GM19372 (cell line): ENCODE measurements around the gene KLHL6.
A peak's percentile ranks its signal among the peaks of the same experiment; 100 is the strongest.

Source experiments
- ATAC-seq: cut with Tn5 transposase; IDR thresholded peaks from one replicate; pipeline ENCODE4 v1.9.1; 2021; ENCODE audit warnings: mild to moderate bottlenecking, low read depth, moderate library complexity; ENCODE audit not compliant: unreplicated experiment

Gene KLHL6, protein sequence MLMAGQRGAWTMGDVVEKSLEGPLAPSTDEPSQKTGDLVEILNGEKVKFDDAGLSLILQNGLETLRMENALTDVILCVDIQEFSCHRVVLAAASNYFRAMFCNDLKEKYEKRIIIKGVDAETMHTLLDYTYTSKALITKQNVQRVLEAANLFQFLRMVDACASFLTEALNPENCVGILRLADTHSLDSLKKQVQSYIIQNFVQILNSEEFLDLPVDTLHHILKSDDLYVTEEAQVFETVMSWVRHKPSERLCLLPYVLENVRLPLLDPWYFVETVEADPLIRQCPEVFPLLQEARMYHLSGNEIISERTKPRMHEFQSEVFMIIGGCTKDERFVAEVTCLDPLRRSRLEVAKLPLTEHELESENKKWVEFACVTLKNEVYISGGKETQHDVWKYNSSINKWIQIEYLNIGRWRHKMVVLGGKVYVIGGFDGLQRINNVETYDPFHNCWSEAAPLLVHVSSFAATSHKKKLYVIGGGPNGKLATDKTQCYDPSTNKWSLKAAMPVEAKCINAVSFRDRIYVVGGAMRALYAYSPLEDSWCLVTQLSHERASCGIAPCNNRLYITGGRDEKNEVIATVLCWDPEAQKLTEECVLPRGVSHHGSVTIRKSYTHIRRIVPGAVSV

DNA sequence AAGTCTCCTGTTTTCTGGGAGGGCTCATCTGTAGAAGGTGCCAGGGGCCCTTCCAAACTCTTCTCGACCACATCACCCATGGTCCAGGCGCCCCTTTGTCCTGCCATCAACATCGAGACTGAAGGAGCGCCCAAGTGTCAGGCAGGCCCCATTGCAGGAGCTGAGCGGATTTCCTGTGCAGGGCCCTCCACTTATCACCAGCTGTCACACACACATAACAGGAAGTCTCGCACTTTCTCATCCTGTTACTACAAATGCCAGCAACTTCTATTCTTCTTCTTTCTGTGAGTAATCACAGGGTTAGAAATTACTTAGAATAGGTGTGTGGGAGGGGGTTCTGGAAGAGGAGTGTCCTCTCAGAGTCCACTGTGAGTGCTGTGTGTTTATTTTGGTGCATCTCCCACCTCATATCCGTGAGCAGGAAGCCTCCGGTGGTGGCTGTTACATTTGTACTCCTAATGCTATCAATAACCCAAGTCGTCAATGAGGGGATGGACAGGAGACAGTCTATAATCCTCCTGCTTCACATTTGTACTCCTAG lies at the start of gene KLHL6:
Gene KLHL6, minus strand, starts transcription at position 166 of the 541 bp plus-strand sequence. Its CDS starts 53 bp downstream, at position 113.
- peak; percentile 97 for ATAC-seq

DNA sequence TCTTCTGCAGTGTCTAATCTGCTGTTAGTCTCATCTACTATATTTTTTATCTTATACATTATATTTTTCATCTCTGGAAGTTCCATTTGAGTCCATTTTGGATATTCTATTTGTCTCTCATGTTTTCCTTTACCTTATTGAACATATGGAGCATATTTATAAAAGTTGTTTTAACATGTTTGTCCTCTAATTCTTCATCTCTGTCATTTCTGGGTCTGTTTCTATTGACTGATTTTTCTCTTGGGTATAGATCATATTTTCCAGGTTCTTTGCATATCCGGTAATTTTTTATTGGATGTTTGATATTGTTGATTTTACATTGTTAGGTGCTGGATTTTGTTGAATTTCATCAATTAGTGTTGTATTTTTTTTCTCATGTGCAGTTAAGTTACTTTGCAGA lies 42.5 kb upstream of the KLHL6 start:
- no peak for ATAC-seq

DNA sequence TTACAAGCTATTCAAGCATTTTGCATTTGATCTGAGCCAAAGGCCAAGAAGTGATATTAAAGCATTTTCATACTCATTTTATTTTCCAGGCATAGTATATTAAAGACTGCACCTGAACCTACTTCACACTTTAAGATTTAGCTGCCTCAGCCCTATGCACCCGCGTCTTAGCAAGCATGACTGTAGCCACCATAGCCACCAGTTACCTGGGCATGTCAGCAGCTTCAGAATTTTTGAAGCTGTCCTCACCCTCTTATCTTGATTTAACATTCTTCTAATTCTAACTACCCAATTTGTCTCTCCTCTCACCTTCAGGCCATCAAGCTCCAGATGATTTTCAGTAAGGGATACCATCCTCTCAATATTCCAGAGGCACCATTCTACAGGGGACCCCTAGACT lies 39.1 kb upstream of the KLHL6 start:
- no peak for ATAC-seq

DNA sequence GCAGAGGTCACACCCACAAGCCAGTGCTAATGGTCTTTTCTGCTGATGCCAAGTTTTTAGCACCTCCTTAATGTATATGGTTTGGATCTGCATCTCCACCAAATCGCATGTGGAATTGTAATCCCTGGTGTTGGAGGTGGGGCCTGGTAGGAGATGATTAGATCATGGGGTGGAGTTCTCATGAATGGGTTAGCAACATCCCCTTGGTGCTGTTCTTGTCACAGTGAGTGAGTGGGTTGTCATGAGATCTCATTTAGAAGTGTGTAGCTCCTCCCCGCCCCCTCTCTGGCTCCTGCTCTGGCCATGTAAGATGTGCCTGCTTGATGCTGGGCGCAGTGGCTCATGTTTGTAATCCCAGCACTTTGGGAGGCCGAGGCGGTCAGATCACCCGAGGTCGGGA lies 37.3 kb upstream of the KLHL6 start:
- no peak for ATAC-seq

DNA sequence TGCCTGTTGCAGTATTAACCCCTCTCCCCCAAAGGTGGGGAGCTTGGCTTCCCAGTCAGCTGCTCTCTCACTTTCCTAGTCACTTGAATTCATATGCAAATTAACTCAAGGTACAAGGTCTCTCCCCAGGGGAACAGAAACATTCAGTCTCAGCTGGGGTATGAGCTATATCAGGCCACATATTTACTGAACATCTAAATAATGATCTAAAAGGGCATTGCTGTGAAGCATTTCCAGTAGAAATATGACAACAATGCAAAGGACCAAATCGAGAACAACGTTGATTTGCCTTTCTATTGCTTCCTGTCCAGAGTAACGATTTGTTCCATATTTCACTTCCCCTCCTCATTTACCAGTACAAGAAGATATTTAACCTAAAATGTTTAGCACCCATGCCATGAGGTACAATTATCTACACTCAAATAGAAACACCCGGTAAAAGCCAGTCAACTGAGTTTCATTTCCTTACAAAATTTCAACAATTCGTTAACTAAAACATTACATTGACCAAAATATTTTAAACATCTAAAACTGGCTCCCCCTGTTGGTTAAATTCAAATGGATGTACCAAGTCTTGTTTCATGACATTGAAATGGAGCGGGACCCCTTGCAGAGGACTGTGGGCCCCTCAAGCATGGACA lies 36.5 kb upstream of the KLHL6 start:
- ATAC-seq, result peak; percentile 86

DNA sequence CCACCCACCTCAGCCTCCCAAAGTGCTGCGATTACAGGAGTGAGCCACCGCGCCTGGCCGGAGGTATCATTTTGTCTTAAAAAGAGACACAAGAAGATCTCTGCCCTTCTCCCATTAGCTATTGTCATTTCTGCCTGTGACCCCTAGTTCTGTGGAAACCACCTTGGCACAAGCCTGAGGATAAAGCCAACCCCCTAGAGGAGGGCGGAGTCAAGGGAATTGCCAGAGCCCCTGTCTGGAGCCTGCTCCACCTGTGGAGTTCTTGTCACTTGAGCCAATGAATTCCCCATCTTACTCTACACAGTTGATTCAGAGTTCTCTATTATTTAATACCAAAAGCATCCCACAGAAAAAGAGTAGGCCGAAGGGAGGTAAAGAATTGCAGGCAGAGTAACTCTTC lies 34.9 kb upstream of the KLHL6 start:
- no peak for ATAC-seq

DNA sequence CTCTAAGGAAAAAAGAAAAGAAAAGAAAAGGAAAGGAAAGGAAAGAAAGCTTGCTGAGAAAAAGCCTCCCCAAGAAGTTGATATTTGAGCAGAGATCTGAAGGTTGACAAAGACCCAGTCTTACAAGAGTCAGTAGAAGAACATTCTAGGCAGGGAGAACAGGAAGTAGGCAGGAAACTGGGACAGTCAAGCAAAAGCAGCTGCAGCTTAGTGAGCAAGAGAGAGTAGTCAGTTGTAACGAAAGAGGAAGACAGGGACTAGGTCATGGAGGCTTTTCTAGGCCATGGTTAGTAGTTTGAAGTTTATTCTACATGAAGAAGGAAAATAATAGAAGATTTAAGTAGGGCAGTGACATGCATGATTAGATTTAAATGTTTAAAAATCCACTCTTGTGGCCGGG lies 31.8 kb upstream of the KLHL6 start:
- ATAC-seq, result no peak

DNA sequence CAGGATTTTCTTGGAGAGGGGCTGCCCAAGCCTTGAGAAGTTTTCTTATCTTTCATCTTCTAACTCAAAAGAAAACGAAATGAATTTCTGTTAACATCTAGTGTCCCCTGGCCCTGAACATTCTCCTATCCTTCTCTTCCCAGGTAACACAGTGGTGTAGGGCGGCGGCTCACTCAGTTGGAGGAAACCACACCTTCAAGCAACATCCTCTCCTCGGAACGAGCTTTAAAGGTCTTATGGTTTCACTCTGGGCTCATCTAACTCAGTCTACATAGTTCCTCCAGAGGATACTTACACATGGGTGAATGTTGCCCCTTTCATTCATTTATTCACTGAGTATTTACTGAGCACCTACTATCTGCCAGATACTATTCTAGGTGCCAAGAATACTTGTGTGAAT lies 31.0 kb upstream of the KLHL6 start:
- no peak for ATAC-seq

DNA sequence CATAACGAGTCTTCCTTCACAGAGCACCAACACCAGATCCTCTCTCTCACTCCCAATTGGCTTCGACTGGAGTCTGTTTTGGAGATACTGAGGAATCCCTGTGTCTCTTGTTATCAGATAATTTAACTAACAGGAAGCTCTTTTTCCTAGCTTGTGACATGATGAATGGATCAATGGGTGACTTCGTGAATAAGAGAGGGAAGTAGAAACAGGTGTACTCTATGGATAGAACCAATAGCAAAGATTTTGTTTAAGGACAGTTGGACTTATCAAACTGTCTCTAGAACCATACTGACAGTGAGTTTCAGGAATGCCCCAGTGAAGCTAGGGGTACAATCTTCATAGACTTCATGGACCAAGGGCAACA lies 29.4 kb upstream of the KLHL6 start:
- no peak for ATAC-seq

DNA sequence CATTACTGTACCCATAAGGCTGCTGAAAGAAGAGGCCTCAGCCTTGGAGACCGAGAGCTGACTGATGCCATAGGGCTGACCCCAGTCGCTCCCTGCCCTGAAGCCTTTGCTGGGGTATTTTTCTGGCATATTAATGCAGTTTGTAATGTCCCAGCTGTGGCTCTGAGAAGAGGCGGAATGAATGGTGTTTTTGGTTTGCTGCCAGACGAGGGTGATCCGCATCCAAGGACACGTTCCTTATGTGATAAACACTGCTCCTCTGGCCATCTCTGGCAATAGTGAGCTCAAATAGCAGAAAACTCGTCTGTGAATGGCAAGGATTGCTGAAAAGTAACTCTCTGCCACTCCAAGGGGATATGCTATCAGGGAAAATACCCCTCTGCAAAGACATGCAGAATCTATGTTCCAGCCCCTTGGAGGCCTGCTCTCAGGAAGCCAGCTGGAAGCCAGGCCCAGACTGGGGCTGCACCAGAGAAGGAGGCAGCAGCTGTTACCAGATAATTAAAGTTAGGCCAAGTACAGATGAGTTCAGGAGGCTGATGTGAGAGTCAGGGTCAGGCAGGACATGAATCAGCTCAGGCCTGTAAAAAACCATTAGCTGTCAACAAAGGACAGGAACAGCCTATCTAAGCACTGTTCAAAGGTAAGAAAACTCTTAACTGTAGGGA lies 28.9 kb upstream of the KLHL6 start:
- no peak for ATAC-seq

DNA sequence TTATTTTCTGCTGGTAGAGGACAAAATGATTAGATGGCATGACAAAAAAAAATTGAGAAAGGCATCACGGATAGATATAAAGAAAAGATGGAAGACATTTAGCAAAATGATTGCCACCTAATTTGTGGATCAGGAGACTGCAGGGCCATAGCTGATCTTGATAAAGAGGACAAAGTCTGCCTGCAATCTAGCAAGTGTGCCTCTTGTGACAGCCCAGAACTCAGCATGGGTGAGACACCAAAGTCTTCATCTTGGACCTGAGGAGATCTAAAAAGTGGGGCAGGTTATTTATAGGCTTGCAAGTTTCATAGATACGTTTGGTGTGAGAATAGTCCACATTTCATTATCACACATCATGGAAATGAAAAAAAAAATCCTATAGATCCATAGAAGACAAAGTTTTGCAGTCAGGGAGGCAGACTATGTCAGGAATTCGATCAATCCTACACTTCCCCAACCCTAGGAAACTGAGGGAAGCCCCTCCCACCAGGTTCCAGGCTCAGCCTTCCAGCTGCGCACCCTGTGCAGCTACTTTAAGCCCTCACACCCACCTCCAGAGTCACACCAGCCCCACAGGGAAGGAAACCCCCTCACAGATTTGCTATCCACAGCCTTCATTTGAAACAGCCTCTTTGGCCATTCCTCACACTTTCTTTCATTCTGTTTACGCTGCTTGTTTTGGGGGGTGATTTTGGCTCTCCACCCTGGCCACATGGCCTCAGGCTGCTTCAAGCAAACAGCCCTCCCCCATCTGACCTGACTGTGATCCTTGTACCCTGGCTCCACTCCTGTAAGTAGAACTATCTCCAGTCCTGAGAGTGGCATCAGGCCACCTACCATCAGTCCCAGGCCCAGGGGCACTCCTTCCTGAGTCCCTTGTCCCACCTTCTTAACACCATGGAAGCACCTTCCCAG lies 28.1 kb upstream of the KLHL6 start:
- ATAC-seq, result no peak

DNA sequence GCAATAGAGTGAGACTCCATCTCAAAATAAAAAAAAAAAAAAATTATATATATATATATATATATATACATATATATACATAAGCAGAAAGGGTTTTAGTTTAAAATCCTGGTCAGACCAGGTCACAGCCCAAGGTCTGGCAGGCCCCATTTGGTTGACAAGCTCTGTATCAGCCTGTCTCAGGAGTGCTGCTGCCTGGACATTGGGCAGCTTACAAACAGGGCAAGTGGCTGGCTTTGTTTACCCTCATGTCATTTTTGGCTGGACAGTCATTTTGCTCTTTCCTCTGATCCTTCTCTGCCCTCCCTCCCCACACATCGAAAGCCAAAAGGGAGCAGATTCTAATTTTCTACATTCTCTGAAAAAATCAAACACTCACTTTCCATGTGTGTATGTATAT lies 26.7 kb upstream of the KLHL6 start:
- no peak for ATAC-seq

DNA sequence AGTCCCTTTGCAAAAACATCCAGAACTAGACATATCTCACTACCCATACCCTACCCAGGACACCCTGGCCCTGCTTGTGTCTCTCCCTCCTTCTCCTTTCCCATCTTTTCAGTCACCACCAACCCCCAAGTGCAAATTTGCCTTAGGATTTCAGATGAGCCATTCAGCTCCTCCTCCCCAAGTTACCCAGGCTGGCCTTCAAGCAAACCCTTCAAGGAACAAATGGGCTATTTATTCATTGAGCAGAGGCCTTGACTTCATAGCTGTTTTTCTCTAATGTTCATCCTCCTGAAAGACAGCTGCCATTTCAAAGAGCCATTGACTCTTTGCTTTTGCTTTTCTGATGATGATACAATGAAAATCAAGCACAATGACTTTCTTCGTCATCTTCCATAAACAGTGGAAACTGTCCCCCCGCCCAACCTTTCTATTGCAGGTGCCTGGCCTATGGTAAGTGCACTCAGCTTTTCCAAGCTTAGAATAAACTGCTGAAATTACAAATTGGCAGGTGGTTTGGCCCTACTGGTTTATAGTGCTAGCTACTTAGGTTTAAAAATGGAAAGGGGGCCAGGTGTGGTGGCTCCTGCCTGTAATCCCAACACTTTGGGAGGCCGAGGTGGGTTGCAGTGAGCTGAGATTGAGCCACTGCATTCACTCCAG lies 26.1 kb upstream of the KLHL6 start:
- ATAC-seq, result no peak

DNA sequence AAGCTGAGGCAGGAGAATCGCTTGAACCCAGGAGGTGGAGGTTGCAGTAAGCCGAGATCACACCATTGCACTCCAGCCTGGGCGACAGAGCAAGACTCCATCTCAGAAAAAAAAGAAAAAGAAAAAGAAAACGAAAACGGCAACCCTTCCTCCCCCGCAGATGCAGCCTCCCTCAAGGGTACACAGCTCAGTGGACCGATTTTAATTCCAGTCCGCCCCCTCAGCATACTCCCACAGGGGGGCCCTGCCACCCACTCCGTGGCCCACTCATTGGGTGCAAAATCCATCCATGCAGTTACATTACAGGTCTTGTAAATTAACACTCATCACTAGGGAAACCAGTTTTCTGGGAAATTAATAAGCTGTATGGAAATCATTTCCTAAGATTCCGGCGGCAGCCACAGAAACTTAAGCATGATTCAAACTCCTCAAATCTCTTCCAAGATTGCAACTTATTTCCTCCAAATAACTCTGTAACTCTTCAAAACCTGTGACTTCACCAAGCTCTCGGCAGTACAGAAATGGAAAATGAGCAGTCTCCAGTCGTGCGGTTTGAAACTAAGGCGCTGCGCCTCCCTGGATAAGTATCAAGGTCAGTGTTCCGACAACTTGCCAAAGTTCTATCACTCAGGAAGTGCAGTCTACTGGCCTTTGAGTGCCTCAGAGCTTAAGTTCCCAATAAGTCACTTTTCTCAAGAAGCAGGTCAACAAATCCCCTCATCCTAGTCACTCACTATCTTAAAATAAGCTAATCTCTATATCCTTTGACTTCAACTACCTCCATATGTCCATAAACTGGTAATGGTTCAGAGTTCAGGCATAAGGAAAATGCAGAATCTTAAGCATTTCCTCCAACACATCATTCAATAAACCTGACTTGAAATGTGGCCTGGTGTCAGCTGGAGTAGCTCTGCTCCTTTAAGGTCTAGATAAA lies 24.7 kb upstream of the KLHL6 start:
- no peak for ATAC-seq

DNA sequence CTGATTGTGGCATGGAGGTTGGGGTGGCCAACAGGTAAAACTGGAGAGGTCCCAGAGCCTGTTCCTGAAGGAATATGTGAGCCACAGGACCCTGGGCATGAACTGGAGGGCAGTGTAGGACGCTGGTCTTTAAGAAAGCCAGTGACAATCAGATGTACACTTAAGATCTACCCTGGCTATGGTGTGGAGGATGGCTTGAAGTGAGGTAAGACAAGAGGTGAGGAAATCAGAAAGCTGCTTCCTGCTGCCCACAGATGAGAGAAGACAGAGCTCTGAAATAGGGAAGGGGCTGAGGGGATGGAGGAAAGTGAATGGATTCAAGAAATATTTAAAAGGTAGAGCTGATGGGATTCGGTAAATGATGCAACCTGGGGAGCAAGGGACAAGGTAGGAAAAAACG lies 22.7 kb upstream of the KLHL6 start:
- no peak for ATAC-seq

DNA sequence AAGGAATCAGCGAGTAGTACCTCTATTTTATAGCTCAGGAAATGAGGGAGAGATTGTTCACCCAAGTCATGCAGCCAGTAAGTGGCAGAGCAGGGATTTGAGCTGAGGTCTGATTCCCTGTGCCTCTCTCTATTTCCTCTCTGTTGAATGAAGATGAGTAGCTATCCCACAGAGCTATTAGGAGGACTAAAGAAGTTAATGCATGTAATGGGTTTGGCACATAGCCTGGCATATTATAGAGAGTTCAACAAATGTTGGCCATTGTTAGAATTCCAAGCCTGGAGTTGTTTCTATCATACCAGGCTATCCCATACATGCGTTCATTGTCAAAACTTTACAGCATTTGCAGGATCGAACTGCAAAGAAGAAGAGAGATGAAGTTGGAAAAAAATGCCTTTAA lies 21.8 kb upstream of the KLHL6 start:
- no peak for ATAC-seq

DNA sequence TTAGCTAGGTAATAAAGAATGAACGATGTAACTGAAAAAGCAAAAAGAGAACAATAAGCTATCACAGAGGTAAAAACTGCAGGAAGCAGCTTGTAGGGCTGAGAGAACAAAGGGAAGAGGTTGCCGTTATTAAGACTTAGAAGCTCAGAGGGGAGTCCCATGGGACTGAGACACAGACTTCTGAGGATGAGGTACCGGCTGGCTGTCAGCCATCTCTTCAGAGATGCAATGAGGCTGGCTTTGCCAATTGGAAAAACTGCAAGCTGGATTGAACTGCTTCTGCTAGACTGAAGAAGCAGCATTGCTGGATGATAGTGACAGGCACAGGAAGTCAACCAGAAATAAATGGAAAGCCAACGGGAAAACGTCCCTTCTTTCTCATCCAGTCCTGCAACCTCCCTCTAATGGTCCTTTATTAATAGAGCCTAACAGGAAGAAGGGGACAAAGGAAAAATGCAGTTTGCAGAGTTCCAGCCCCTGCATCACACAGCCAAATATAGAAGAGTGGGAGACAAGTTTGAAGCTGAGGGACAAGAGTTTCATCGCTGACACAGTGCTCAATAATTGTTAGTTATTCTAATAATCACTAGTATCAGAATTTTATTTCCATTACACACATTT lies 21.1 kb upstream of the KLHL6 start:
- ATAC-seq, result no peak

DNA sequence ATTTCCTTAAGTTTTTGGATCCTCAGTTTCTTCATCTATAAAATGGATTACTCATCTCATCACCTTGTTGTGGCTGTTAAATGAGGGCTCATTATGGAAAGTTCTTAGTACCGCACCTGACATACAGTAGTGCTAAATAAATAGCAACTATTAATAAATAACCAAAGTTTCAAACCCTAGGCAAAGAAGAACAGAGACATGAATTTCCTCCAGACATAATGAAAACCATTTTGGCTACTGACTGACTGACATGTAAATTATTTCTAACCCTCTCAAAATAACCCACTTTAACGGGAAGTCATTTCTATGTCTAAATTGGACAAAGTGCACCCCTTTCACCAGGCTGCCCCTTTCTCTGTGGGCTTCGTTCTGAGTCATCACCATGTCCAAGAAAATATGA lies 17.4 kb upstream of the KLHL6 start:
- ATAC-seq, result no peak
